ENCODE measurements around the gene CIB4. TPM values are rescaled to one million over a fixed set of nuclear protein-coding genes. Genes with fewer than 3 reads are reported as not detected.

CIB4 gene
- total RNA-seq, 1 donor from 2014 or later: not detected

GRCh38 chr2:26564121-26564644 lies 77.0 kb downstream of the CIB4 start:
- no peak overlapping the region for H3K27ac ChIP-seq

GRCh38 chr2:26563686-26564085 lies 77.5 kb downstream of the CIB4 start:
- H3K27ac ChIP-seq: no peak overlapping the region
- ATAC-seq (no peak), DNase-seq (no peak)
- peaks cover 70% of the 10 kb centered on the region for H3K27me3 ChIP-seq
- H3K4me1 ChIP-seq: peaks cover 14% of the 10 kb centered on the region
- no peaks in the 10 kb centered on the region for H3K9me3 ChIP-seq
- H3K4me3 ChIP-seq: no peak overlapping the region
- intact Hi-C loops (cut with DNase I): no loop called here
- TF ChIP-seq CTCF (IDR thresholded peaks at IDR 0.05): no peak
- H3K36me3 ChIP-seq: no peaks in the 10 kb centered on the region

More at GRCh38 chr2:26564121-26564644, 77.0 kb downstream of the CIB4 start:
- ATAC-seq (no peak), DNase-seq (peak; percentile 20)
- Histone ChIP-seq H3K4me1 (peaks cover 14% of the 10 kb centered on the region), H3K27me3 (peaks cover 65% of the 10 kb centered on the region), H3K36me3 (no peaks in the 10 kb centered on the region), H3K9me3 (no peaks in the 10 kb centered on the region), H3K4me3 (no peak overlapping the region)
- intact Hi-C loops (cut with DNase I): no loop called here
- TF ChIP-seq CTCF (IDR thresholded peaks at IDR 0.05): no peak

GRCh38 chr2:26562811-26563645 lies 78.1 kb downstream of the CIB4 start:
- peak; percentile 65 for DNase-seq
- H3K27ac ChIP-seq: no peak overlapping the region
- no peaks in the 10 kb centered on the region for H3K9me3 ChIP-seq
- H3K4me1 ChIP-seq: peaks cover 14% of the 10 kb centered on the region
- no peak for TF ChIP-seq CTCF (IDR thresholded peaks at IDR 0.05)
- H3K27me3 ChIP-seq: peaks cover 65% of the 10 kb centered on the region
- H3K36me3 ChIP-seq: no peaks in the 10 kb centered on the region
- ATAC-seq: peak; percentile 20
- H3K4me3 ChIP-seq: peak overlapping the region; percentile 17
- intact Hi-C loops (cut with DNase I): no loop called here

GRCh38 chr2:26561918-26562810 lies 79.0 kb downstream of the CIB4 start:
- no peak overlapping the region for H3K27ac ChIP-seq
- TF ChIP-seq CTCF (IDR thresholded peaks at IDR 0.05): no peak
- DNase-seq (peak; percentile 79), ATAC-seq (peak; percentile 71)
- H3K9me3 ChIP-seq: no peaks in the 10 kb centered on the region
- peaks cover 14% of the 10 kb centered on the region for H3K4me1 ChIP-seq
- intact Hi-C loops (cut with DNase I): no loop called here
- H3K4me3 ChIP-seq: peak overlapping the region; percentile 17
- peaks cover 63% of the 10 kb centered on the region for H3K27me3 ChIP-seq
- no peaks in the 10 kb centered on the region for H3K36me3 ChIP-seq

- peaks cover 14% of the 10 kb centered on the region for H3K4me1 ChIP-seq
- peaks cover 60% of the 10 kb centered on the region for H3K27me3 ChIP-seq
- no peak for TF ChIP-seq CTCF (IDR thresholded peaks at IDR 0.05)
- DNase-seq: peak; percentile 34
- no peak for ATAC-seq
- H3K9me3 ChIP-seq: no peaks in the 10 kb centered on the region
- H3K36me3 ChIP-seq: no peaks in the 10 kb centered on the region
- intact Hi-C loops (cut with DNase I): no loop called here
- no peak overlapping the region for H3K4me3 ChIP-seq
- H3K27ac ChIP-seq: no peak overlapping the region
Measured at GRCh38 chr2:26561376-26561775, 79.8 kb downstream of the CIB4 start.

All from upper lobe of right lung (tissue), 1 donor.